ACC112 (cell line): ENCODE measurements around the gene AQP2.

Experiments
- H2AFZ ChIP-seq: fragments of 200-600 bp; sonication (generic); one replicate; pipeline ENCODE4 v1.6.0; 2017; ENCODE audit warnings: antibody characterized with exemption, low read length; ENCODE audit not compliant: unreplicated experiment
- H3K27ac ChIP-seq: fragments of 200-600 bp; sonication (generic); 2 replicates; pipeline ENCODE4 v1.5.1; 2014; ENCODE audit warnings: low read depth, mild to moderate bottlenecking, antibody characterized with exemption, low read length, moderate library complexity
- H3K27me3 ChIP-seq: fragments of 200-600 bp; sonication (generic); 2 replicates; pipeline ENCODE4 v1.6.1; 2014; ENCODE audit warnings: mild to moderate bottlenecking, antibody characterized with exemption, low read length, moderate library complexity, mixed read lengths; ENCODE audit not compliant: insufficient read depth
- H3K36me3 ChIP-seq: fragments of 200-600 bp; sonication (generic); 2 replicates; pipeline ENCODE4 v1.6.1; 2016; ENCODE audit warnings: mild to moderate bottlenecking, antibody characterized with exemption, low read length, moderate library complexity, mixed read lengths; ENCODE audit not compliant: insufficient read depth
- H3K4me1 ChIP-seq: fragments of 200-600 bp; sonication (generic); one replicate; pipeline ENCODE4 v1.6.1; 2016; ENCODE audit warnings: low read length, mixed read lengths; ENCODE audit not compliant: insufficient read depth, unreplicated experiment, control insufficient read depth
- H3K4me3 ChIP-seq: fragments of 200-600 bp; sonication (generic); 2 replicates; pipeline ENCODE4 v1.5.1; 2014; ENCODE audit warnings: mild to moderate bottlenecking, low read depth, low read length
- H3K79me2 ChIP-seq: fragments of 200-600 bp; sonication (generic); one replicate; pipeline ENCODE4 v1.6.0; 2016; ENCODE audit warnings: low read length; ENCODE audit not compliant: control insufficient read depth, unreplicated experiment, insufficient read depth

AQP2 gene

DNA sequence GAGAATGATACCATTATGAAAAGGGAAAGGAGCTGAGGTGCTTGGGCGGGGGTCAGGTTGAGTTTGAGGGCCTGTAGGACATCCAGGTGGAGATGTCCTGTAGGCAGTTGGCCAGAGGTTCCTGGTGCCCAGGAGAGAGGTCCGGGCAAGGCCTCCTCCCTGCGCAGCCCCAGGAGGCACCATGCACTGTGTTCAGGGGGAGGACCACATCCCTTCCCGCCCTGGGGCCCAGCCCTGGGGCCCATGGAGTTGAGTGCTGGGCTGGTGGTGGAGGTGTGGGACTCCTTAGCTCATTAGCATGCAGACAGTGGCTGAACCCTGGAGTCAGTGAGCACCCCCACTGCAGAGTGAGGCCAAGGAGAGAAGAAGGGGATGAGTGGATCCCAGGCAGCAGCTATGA lies 41.2 kb upstream of the AQP2 start:
- Histone ChIP-seq H3K4me1 (peaks cover 14% of the 10 kb centered on the region), H3K27me3 (no peaks in the 10 kb centered on the region), H3K27ac (no peak overlapping the region), H2AFZ (no peak overlapping the region), H3K36me3 (no peaks in the 10 kb centered on the region), H3K79me2 (no peaks in the 10 kb centered on the region), H3K4me3 (no peak overlapping the region)

DNA sequence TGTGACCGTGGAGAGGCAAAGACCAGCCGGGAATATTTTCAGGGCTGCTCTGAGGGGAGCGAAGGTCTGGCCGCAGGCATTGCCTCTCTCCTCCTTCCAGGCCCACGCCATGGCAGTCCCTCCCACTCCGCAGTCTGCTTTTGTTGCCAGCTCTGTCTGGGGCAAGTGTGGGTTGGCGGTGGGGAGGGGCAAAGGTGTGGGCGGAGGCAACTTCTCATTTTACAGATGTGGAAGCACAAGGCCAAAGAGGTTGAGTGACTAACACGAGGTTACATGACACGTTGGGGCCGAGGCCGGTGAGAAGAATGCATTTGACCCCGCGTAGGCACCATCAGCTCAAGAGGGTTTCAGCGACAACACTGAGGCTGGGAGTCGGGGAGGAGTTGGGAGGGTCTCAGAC lies 40.7 kb upstream of the AQP2 start:
- Histone ChIP-seq H3K27me3 (no peaks in the 10 kb centered on the region), H3K27ac (no peak overlapping the region), H3K79me2 (no peaks in the 10 kb centered on the region), H3K4me1 (peaks cover 10% of the 10 kb centered on the region), H3K4me3 (no peak overlapping the region), H2AFZ (no peak overlapping the region), H3K36me3 (no peaks in the 10 kb centered on the region)

DNA sequence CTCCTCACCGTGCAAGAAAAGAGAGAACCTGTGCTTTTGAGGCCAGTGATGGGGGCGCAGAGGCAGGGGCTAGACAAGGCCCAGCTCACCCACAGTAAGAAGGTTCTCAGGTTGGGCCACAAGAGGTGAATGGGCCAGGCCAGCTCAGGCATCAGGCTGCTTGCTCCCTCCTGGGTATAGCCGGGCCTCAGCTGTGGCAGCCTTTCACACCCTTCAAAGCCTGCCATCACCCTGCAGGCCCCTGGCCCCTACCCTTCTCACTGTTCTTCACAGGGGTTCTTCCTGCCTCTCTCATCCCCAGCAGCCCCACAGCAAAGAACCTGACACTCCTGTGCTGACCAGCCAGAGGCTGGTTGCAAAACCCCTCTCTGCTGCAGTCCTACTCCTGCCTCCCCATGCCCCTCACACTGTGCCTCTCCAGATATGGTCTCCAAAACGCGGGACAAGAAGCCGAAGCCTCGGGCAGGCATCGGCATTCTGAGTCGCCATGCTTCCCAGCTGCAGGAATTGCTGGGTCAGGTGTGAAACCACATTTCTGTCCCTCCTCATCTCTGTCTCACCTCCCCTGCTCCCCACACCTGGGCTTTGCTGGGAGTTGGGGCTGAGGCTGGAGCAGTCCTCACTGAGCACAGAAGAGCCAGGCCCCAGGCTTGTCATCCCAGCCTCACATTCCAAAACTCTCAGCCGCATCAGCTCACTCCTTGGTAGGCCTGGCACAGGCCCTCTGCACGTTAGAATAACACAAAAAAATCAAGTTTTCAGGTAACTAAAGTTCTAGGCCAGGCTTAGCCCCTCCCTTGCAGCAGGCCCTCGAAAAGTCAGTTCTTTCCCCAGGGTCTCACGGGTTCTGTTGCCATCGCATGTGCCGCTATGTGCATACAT lies 40.0 kb upstream of the AQP2 start:
- Histone ChIP-seq H3K4me1 (peaks cover 10% of the 10 kb centered on the region), H2AFZ (no peak overlapping the region), H3K27ac (no peak overlapping the region), H3K4me3 (no peak overlapping the region), H3K27me3 (no peaks in the 10 kb centered on the region), H3K36me3 (no peaks in the 10 kb centered on the region), H3K79me2 (no peaks in the 10 kb centered on the region)

DNA sequence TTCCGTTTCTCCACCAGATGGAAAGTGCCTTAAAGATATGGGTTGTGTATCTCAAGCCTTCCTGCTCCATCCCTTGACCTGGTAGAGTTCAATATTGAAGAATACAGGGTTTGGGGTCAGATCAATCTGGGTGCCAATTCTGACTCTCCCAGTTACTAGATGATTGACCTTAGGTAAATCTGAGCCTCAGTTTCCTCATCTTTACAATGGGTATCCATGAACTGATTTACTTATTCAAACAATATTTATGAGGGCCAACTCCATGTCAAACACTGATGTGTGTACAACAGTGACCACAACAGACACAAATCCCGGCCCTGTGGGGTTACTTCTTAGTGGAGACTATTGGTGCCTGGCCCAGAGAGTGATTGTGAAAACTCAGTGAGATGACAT lies 39.3 kb upstream of the AQP2 start:
- H3K79me2 ChIP-seq, result no peaks in the 10 kb centered on the region
- no peak overlapping the region for H3K27ac ChIP-seq
- peaks cover 10% of the 10 kb centered on the region for H3K4me1 ChIP-seq
- H3K4me3 ChIP-seq, result no peak overlapping the region
- H3K27me3 ChIP-seq, result no peaks in the 10 kb centered on the region
- H3K36me3 ChIP-seq, result no peaks in the 10 kb centered on the region
- no peak overlapping the region for H2AFZ ChIP-seq

DNA sequence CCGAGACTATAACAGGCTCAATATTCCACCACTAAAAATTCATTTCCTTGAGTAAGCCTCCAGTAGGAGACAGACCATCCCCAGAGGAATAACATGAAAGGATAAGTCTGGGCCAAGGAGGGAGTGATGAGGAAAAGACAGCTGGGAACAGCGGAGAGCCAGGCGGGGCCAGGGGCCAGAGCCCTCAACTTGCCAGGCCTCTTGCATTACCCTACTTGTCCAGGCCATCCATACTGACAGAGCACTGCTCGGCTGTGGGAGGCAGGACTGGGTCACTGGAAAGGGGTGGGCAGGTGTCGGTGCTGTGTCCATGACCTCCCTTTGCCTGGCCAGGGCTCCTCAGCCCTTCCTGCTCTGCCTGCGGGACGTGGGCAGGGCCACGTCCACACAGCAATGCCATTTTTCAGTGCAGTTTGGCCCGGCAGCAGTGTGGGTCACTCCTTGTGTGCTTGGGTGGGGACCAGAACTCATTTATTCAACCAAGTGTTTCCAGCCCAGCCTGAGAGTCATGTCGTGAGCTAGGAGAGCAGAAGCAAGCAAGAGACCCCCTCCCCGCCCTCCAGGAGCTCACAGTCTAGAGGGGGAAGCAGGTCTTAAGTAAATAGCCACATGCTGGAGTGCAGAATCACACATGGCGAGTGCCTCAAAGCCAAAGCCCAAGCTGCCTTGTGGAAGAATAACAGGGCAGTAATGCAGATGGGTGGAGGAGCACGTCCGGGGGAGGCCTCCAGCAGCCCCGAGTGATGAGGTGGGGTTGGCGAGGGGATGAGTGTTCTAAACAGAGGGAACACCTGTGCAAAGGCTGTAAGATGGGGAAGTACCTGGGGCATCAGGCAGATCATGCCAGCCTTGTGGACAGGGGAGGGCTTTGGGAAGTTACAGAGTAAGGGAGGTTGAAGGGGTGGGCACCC lies 37.9 kb upstream of the AQP2 start:
- H3K4me3 ChIP-seq, result no peak overlapping the region
- H3K27me3 ChIP-seq, result no peaks in the 10 kb centered on the region
- H2AFZ ChIP-seq, result no peak overlapping the region
- H3K27ac ChIP-seq, result no peak overlapping the region
- peaks cover 10% of the 10 kb centered on the region for H3K4me1 ChIP-seq
- H3K79me2 ChIP-seq, result no peaks in the 10 kb centered on the region
- H3K36me3 ChIP-seq, result no peaks in the 10 kb centered on the region

DNA sequence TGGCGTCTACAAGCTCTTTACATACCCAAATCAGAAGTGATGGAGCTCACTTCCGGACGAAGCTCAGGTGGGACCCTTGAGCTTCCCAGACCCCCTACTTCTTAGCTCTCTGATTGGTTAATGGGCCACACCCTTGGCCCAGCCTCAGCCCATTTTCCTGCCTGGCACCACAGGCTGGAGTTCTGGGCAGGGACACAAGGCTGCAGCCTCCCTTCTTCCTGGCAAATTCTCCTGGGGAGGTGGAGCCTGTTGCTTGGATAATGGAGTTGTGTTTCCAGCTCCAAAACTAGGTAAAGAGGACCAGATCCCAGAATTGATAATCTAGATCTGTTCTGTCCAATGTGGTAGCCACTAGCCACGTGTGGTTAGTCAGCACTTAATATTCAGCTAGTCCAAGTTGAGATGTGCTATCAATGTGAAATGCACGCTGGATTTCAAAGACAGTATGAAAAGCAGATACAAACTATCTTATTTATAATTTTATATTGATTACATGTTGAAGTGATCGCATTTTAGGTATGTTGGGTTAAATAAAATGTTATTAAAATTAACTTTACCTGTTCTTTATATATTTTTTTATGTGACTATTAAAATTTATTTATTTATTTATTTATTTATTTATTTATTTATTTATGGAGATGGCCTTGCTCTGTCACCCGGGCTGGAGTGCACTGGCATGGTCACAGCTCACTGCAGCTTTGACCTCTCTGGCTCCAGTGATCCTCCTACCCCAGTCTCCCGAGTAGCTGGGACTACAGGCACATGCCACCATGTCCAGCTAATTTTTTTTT lies 34.2 kb upstream of the AQP2 start:
- peaks cover 17% of the 10 kb centered on the region for H3K4me1 ChIP-seq
- H3K27ac ChIP-seq, result no peak overlapping the region
- H3K4me3 ChIP-seq, result no peak overlapping the region

DNA sequence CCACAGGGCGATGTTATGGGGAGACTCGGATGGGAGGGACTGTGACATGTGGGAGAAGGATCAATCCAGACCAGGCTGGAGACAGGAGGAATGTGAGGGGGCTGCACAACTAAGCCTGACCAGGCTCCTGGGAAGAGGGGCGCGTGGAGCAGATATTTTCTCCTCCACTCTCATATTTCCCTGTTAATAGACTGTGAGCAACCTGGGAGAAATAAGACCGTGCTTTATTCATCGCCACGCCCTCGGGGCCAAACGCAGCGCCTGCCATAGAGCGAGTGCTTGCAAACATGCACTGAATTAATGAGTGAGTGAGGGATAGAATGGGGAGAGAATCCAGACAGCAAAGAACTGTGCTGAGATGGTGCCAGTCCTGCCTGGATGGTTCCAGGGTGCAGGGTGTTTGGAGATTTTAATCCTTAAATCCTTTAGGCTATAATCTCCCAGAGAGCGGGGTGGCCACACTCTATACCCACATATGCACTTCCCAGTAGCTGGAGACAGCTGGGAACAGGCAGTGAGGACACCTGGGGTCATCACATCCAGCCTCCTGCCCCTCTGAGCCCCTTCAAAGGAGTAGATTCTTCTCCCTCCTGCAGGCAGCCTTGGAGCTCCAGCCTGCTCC lies 33.3 kb upstream of the AQP2 start:
- Histone ChIP-seq H3K79me2 (no peaks in the 10 kb centered on the region), H3K4me1 (peaks cover 17% of the 10 kb centered on the region), H3K36me3 (no peaks in the 10 kb centered on the region), H3K27me3 (no peaks in the 10 kb centered on the region), H3K27ac (no peak overlapping the region), H3K4me3 (no peak overlapping the region), H2AFZ (no peak overlapping the region)

More for the DNA sequence above, 34.2 kb upstream of the AQP2 start:
- Histone ChIP-seq H2AFZ (no peak overlapping the region), H3K27me3 (no peaks in the 10 kb centered on the region), H3K79me2 (no peaks in the 10 kb centered on the region), H3K36me3 (no peaks in the 10 kb centered on the region)

DNA sequence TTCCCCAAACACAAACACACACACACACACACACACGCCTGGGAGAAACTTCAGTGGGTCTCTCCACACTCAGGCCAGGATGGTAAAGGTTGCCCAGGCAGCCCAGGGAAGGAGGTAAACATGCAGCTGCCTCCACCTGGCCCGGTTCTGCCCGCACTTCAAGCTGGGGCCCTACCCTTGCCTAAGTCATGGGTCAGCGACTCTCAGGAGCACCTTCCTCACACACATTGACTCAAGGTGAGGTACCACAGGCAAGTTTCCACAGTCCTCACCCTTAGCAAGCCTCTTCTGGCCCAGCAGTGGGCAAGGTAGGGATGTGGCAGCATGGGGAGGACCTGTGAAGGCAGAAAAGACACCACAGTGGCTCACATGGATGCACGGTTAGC lies 32.8 kb upstream of the AQP2 start:
- Histone ChIP-seq H3K79me2 (no peaks in the 10 kb centered on the region), H3K27me3 (no peaks in the 10 kb centered on the region), H3K27ac (no peak overlapping the region), H3K36me3 (no peaks in the 10 kb centered on the region), H2AFZ (no peak overlapping the region), H3K4me1 (peaks cover 17% of the 10 kb centered on the region), H3K4me3 (no peak overlapping the region)

DNA sequence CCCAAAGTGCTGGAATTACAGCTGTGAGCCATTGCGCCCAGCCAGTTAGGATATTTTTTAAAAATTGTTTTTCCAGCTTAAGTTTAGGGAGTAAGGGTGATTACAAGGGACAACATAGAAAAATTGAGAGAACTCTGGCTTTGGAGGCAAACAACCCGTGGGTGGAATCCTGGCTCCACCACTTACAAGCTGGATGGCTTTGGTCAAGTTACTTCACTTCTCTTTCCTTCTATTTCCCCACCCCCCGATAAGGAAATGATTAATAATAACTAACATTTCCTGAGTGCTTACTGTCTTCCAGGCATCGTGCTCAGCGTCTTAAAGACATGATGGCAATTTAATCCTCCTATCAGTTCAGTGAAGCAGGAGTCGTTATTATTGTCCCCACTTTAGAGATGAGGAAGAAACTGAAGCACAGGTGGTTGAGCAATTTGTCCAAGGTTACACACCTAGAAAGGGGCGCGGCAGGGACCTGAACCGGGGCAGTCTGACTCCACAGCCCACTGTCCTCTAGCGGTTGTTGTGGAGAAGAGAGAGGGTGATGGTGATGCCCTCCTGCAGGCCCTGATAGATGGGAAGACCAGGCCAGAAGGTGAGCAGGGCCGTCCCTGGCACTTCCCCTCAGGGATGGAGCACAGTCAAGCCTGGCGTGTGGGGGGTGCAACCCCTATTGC lies 30.2 kb upstream of the AQP2 start:
- Histone ChIP-seq H3K79me2 (no peaks in the 10 kb centered on the region), H2AFZ (peak overlapping the region; percentile 54), H3K27ac (peak overlapping the region; percentile 41; the same call in 1 of the 2 replicates), H3K4me3 (no peak overlapping the region), H3K4me1 (peaks cover 26% of the 10 kb centered on the region), H3K27me3 (no peaks in the 10 kb centered on the region), H3K36me3 (no peaks in the 10 kb centered on the region)
